Measurements from ENCODE around the gene LRIG1. TPM values are rescaled to one million over a fixed set of nuclear protein-coding genes. Genes with fewer than 3 reads are reported as not detected.

The LRIG1 gene
- total and polyA plus RNA-seq, 9 of the 15 experiments (the other 6 are each of a cell fraction or from before 2014, with no cell fraction given), result 0.05 to 0.38 (median 0.13) TPM; not detected in 3

GRCh38 chr3:66463730-66464511 lies 36.9 kb downstream of the LRIG1 start:
- FAIRE-seq, result no peak
- intact Hi-C loops (cut with micrococcal nuclease), result no loop called here
- TF ChIP-seq PRDM10 (IDR thresholded peaks at IDR 0.05; ENCODE audit: partially characterized antibody), result no peak
- TF ChIP-seq SMARCA5 (IDR thresholded peaks at IDR 0.05), result no peak
- TF ChIP-seq NFE2L1 (tag; IDR thresholded peaks at IDR 0.05; ENCODE audit: borderline replicate concordance, low read depth), result no peak
- no peak for TF ChIP-seq ZNF134 (CRISPR knock-in tag; conservative IDR thresholded peaks at IDR 0.05)
- TF ChIP-seq ZNF655 (CRISPR knock-in tag; IDR thresholded peaks at IDR 0.05), result no peak
- TF ChIP-seq MXD1 (CRISPR knock-in tag; IDR thresholded peaks at IDR 0.05; ENCODE audit: borderline replicate concordance, poor library complexity, severe bottlenecking), result no peak
- TF ChIP-seq PKNOX1 (IDR thresholded peaks at IDR 0.05), result no peak
- TF ChIP-seq MITF (IDR thresholded peaks at IDR 0.05), result no peak
- TF ChIP-seq ZNF507 (tag; conservative IDR thresholded peaks at IDR 0.05), result no peak
- no peak for TF ChIP-seq SIRT6 (IDR thresholded peaks at IDR 0.05; ENCODE audit: low read depth, low read length)
- TF ChIP-seq HDAC1 (IDR thresholded peaks at IDR 0.05), result no peak
- no peak for TF ChIP-seq TCF3 (CRISPR knock-in tag; IDR thresholded peaks at IDR 0.05)

More at GRCh38 chr3:66463730-66464511, 36.9 kb downstream of the LRIG1 start:
- Histone ChIP-seq H4K20me1 (replicated peaks; ENCODE audit: control insufficient read depth, insufficient read depth, low read length) (no peaks in the 10 kb centered on the region), H3K4me2 (ENCODE audit: insufficient read depth, low read length) (no peak overlapping the region), H3K9ac (ENCODE audit: insufficient read depth in 1 of 2, low read depth in 2 of 2, low read length in 2 of 2) (no peak overlapping the region), H3K27ac (ENCODE audit: extremely low read depth, low read depth, low read length) (no peak overlapping the region), H3K9me1 (ENCODE audit: control insufficient read depth, insufficient read depth, low read length) (no peaks in the 10 kb centered on the region), H3K9me3 (replicated peaks; ENCODE audit: control insufficient read depth, insufficient read depth, low read depth, low read length) (no peaks in the 10 kb centered on the region), H3K4me3 (no peak overlapping the region), H3K79me2 (ENCODE audit: control insufficient read depth, insufficient read depth, low read length) (no peaks in the 10 kb centered on the region), H3K36me3 (ENCODE audit: control insufficient read depth, insufficient read depth, low read length) (no peaks in the 10 kb centered on the region), H3K4me1 (replicated peaks in 1 of 2; ENCODE audit: control insufficient read depth in 2 of 2, insufficient read depth in 2 of 2, low read length in 2 of 2) (no peaks in the 10 kb centered on the region), H3K27me3 (ENCODE audit: control insufficient read depth in 2 of 2, insufficient read depth in 2 of 2, low read length in 2 of 2) (peaks cover 0 to 9% of the 10 kb centered on the region in 2 experiments; a peak in 2 of 5 replicates), H2AFZ (ENCODE audit: low read depth, low read length) (no peak overlapping the region)
- POLR2A ChIA-PET, result no interaction called here
- no peak for DNase-seq (ENCODE audit: extremely low read depth in 1 of 4, low spot score in 3 of 4)
- ATAC-seq, result no peak
- BruUV-seq (replicated peaks), result no TSS peak
- WGBS (ENCODE audit: insufficient coverage, low coverage, missing lambda C conversion rate), result 0% methylated on average over 9 of the region's 9 CpGs
- CTCF ChIA-PET (ENCODE audit: low intra/inter-chr PET ratio), result no interaction called here
- in situ Hi-C loops (cut with MboI), result no loop called here
